Subcutaneous abdominal adipose tissue (tissue), 5 donors: ENCODE measurements around the gene LARP1.

Source experiments
- H3K27ac ChIP-seq: one replicate; pipeline ENCODE4 v1.7.0; 2013; ENCODE audit warnings: low read depth, mild to moderate bottlenecking, inconsistent platforms, low read length, moderate library complexity
- H3K27me3 ChIP-seq, 5 donors: one replicate each; pipeline ENCODE4 v1.7.0; 2013; ENCODE audit warnings: low read length in 5 of 5, inconsistent platforms in 1 of 5; ENCODE audit not compliant: control insufficient read depth in 5 of 5, insufficient read depth in 4 of 5
- H3K36me3 ChIP-seq, 5 donors: one replicate each; pipeline ENCODE4 v1.7.0; 2013; ENCODE audit warnings: low read length in 5 of 5; ENCODE audit not compliant: control insufficient read depth in 5 of 5, insufficient read depth in 5 of 5
- H3K4me1 ChIP-seq, 5 donors: one replicate each; pipeline ENCODE4 v1.7.0; 2013; ENCODE audit warnings: low read length in 5 of 5, mild to moderate bottlenecking in 3 of 5, moderate library complexity in 1 of 5; ENCODE audit not compliant: control insufficient read depth in 5 of 5, insufficient read depth in 5 of 5
- H3K4me3 ChIP-seq, 5 donors: one replicate each; pipeline ENCODE4 v1.7.0; 2013; ENCODE audit warnings: low read length in 5 of 5, low read depth in 1 of 5
- H3K9ac ChIP-seq, 5 donors: one replicate each; pipeline ENCODE4 v1.7.0; 2013; ENCODE audit warnings: low read length in 5 of 5, mild to moderate bottlenecking in 4 of 5, moderate library complexity in 3 of 5
- H3K9me3 ChIP-seq, 5 donors: one replicate each; pipeline ENCODE4 v1.7.0; 2013; ENCODE audit warnings: low read length in 5 of 5; ENCODE audit not compliant: control insufficient read depth in 5 of 5
- donor health status: healthy.
- donor health status: healthy.
- donor health status: healthy.
- donor health status: healthy.
- donor health status: healthy.

The LARP1 gene

GRCh38 chr5:154755361-154756008, at the start of gene LARP1:
Gene LARP1 (plus strand): TSS chr5:154755377. CDS start chr5:154755758, 381 bp downstream.
- peaks cover 7 to 56% (median 41%) of the 10 kb centered on the region in 5 donors for H3K4me1 ChIP-seq
- peak within 1 kb of the TSS; percentile 94 for H3K27ac ChIP-seq
- peak within 1 kb of the TSS; percentile 73 to 89 (median 86) for H3K4me3 ChIP-seq
- H3K36me3 ChIP-seq = no peaks in the 10 kb centered on the region
- no peaks in the 10 kb centered on the region for H3K9me3 ChIP-seq
- peak within 1 kb of the TSS; percentile 81 to 97 (median 91) for H3K9ac ChIP-seq
- no peaks in the 10 kb centered on the region for H3K27me3 ChIP-seq

DNA sequence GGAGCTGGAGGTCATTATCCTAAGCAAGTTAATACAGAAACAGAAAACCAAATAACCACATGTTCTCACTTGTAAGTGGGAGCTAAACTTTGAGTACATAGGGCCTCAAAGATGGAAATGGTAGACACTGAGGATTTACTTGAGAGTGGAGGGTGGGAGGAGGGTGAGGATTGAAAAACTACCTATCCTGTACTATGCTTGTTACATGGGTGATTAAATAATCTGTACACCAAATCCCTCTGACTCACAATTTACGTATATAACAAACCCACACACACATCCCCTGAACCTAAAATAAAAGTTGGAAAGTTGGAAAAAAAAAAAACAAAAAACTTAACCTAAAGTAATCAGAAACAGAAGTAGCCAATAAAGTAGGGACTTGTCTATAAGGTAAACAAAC, 48.8 kb upstream of the LARP1 start:
- Histone ChIP-seq H3K9ac (no peak overlapping the region), H3K27me3 (no peaks in the 10 kb centered on the region), H3K4me3 (no peak overlapping the region), H3K36me3 (no peaks in the 10 kb centered on the region), H3K4me1 (no peaks in the 10 kb centered on the region), H3K27ac (no peak overlapping the region), H3K9me3 (no peaks in the 10 kb centered on the region)

- Histone ChIP-seq H3K36me3 (no peaks in the 10 kb centered on the region), H3K9me3 (no peaks in the 10 kb centered on the region), H3K4me3 (no peak overlapping the region), H3K27me3 (no peaks in the 10 kb centered on the region), H3K9ac (no peak overlapping the region), H3K27ac (no peak overlapping the region), H3K4me1 (no peaks in the 10 kb centered on the region)
Measured at GRCh38 chr5:154707641-154708040, 47.5 kb upstream of the LARP1 start.

GRCh38 chr5:154708207-154708606, 47.0 kb upstream of the LARP1 start:
- Histone ChIP-seq H3K9me3 (no peaks in the 10 kb centered on the region), H3K27me3 (no peaks in the 10 kb centered on the region), H3K27ac (no peak overlapping the region), H3K4me3 (no peak overlapping the region), H3K36me3 (no peaks in the 10 kb centered on the region), H3K4me1 (peaks cover 0 to 5% (median 2%) of the 10 kb centered on the region in 5 donors), H3K9ac (no peak overlapping the region)

DNA sequence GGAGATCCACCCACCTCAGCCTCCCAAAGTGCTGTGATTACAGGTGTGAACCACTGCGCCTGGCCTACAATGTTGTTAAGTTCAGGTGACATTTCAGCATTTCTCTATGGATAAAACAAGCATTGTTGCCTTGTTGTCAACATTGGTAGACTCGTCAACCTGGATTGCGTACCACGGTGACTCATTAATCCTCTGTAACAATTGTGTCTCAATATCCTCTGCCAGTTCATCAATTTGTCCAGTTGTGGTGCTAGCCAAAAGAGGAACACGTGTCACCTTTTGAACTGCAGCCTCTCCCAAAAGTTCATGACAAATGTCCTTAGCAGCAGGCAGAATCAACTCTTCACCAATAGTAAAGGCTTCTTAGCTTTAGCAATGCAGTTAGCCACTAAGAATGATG, 46.3 kb upstream of the LARP1 start:
- Histone ChIP-seq H3K36me3 (no peaks in the 10 kb centered on the region), H3K27me3 (no peaks in the 10 kb centered on the region), H3K9me3 (no peaks in the 10 kb centered on the region), H3K27ac (no peak overlapping the region), H3K4me3 (no peak overlapping the region), H3K9ac (no peak overlapping the region), H3K4me1 (peaks cover 0 to 10% (median 8%) of the 10 kb centered on the region in 5 donors)

- H3K36me3 ChIP-seq = no peaks in the 10 kb centered on the region
- H3K27ac ChIP-seq = no peak overlapping the region
Measured at GRCh38 chr5:154709368-154710305, 45.5 kb upstream of the LARP1 start.

DNA sequence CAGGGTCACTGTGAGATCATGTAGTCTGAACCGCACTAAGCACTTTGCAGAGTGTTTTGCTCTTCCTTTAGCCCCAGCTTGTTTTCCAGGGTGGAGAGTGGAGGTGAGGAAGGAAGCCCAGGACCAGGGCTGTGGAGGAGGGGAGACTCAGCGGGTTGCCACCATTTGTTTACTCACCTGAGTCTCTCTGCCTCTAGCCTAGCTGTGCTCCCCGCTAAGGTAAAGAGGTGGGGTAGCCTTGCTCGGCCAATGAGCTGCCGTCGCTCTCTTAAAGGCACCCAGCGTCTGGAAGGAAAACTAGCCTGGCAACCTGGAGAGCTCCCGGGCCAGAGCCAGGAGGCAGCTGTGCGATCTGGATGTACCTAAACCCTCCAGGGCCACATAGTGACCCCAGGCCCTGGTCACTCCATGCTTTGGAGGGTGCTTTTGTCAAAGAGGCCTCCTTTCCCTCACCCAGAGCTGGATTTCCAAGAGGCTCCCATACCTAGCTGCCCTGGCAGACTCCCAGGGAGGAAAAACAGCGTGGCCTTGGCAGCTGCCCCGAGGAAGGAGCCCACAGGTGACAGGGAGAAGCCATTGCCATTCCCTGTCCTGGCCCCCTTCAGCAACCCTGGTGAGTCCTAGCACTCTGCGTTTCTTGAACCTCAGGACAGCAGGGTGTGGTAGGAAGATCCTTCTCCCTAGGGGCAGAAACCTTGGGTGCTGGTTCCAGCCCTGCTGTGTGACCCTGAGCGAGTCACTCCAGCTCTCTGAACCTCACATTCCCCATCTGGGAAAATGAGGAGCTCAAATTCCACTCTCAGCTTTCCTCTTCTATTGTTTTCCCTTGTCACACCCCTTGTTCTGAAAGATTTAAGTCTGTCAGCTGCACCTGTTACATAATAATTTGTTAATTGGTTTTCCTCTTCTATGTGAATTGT, 42.4 kb upstream of the LARP1 start:
- no peak overlapping the region for H3K4me3 ChIP-seq
- no peak overlapping the region for H3K9ac ChIP-seq
- no peaks in the 10 kb centered on the region for H3K9me3 ChIP-seq
- H3K4me1 ChIP-seq = peaks cover 0 to 17% (median 11%) of the 10 kb centered on the region in 5 donors
- H3K36me3 ChIP-seq = no peaks in the 10 kb centered on the region
- H3K27me3 ChIP-seq = no peaks in the 10 kb centered on the region
- no peak overlapping the region for H3K27ac ChIP-seq

More at GRCh38 chr5:154709368-154710305, 45.5 kb upstream of the LARP1 start:
- H3K4me3 ChIP-seq = no peak overlapping the region
- no peaks in the 10 kb centered on the region for H3K27me3 ChIP-seq
- no peak overlapping the region for H3K9ac ChIP-seq
- H3K4me1 ChIP-seq = peaks cover 0 to 16% (median 11%) of the 10 kb centered on the region in 5 donors
- no peaks in the 10 kb centered on the region for H3K9me3 ChIP-seq

DNA sequence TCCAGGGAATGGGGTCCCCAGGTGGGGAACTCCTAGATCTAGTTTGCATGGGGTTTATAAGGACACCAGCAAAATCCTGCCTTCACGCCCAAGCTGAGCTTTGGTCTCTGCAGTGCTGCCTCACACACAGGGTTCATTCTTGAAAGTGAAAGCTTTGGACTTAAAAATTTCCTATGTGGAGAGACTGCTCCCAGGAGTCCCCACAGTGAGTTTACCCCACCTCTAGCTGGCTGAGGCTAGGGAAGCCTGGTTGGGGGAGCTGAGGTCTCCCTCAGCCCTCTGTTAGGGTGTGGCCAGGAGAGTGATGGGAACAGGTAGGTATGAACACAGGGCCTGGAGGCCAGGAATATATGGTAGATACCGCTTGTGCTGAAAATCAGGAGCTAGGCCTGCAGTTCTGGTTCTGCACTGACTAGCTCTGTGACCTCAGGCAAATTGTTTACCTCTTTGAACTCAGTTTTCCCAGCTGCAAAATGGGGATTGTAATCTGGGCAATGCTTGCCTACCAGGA, 41.5 kb upstream of the LARP1 start:
- Histone ChIP-seq H3K4me3 (no peak overlapping the region), H3K36me3 (no peaks in the 10 kb centered on the region), H3K9ac (no peak overlapping the region)

GRCh38 chr5:154714266-154714986, 40.8 kb upstream of the LARP1 start:
- Histone ChIP-seq H3K27ac (no peak overlapping the region), H3K9me3 (no peaks in the 10 kb centered on the region), H3K27me3 (no peaks in the 10 kb centered on the region), H3K4me3 (peak overlapping the region in 3 of 5 donors; percentile 17 to 37 (median 22)), H3K36me3 (no peaks in the 10 kb centered on the region), H3K9ac (no peak overlapping the region), H3K4me1 (peaks cover 0 to 26% (median 16%) of the 10 kb centered on the region in 5 donors)

More for the DNA sequence above, 41.5 kb upstream of the LARP1 start:
- H3K4me1 ChIP-seq = peaks cover 0 to 19% (median 11%) of the 10 kb centered on the region in 5 donors
- H3K27me3 ChIP-seq = no peaks in the 10 kb centered on the region
- H3K9me3 ChIP-seq = no peaks in the 10 kb centered on the region
- H3K27ac ChIP-seq = no peak overlapping the region
